Activated CD4-positive, alpha-beta T cell treated with anti-CD3 and anti-CD28 coated beads, Interleukin-10, Interleukin-2, amounts not matched to agents 100 ng/mL and 50 ng/mL, durations not matched to agents 16 hours and 8 hours (primary cell): Measurements from ENCODE around the gene PHF24.
"Not testable (repeated sequence)": the region's sequence is repeated elsewhere in the genome, so short reads cannot be mapped to it uniquely, and the experiment has no call there.

Source experiments
- DNase-seq: peaks from one replicate; pipeline ENCODE4 v3.0.0-alpha.2; 2020

PHF24 gene

GRCh38 chr9:34957492-34958410 lies at the start of gene PHF24:
Gene PHF24 (plus strand): TSS chr9:34958285. CDS start chr9:34971299, 13,014 bp downstream.
- no peak for DNase-seq

GRCh38 chr9:34927061-34927460 lies 31.0 kb upstream of the PHF24 start:
- DNase-seq, result no peak

- DNase-seq, result no peak
Measured at GRCh38 chr9:34928921-34929320, 29.2 kb upstream of the PHF24 start.

- DNase-seq, result peak; percentile 21
Measured at GRCh38 chr9:34929506-34930102, 28.5 kb upstream of the PHF24 start.

GRCh38 chr9:34939989-34940388 lies 18.1 kb upstream of the PHF24 start:
- not testable (repeated sequence) for DNase-seq

- DNase-seq, result no peak
Measured at GRCh38 chr9:34948451-34948850, 9.6 kb upstream of the PHF24 start.

- no peak for DNase-seq
Measured at GRCh38 chr9:34954225-34954624, 3.9 kb upstream of the PHF24 start.

- not testable (repeated sequence) for DNase-seq
Measured at GRCh38 chr9:34956066-34956465, 2.0 kb upstream of the PHF24 start.

GRCh38 chr9:34956648-34957047 lies 1.4 kb upstream of the PHF24 start:
- DNase-seq, result peak; percentile 5

GRCh38 chr9:34958411-34958982 lies 412 bp downstream of the PHF24 start:
- no peak for DNase-seq

GRCh38 chr9:34959461-34959860 lies 1.4 kb downstream of the PHF24 start:
- no peak for DNase-seq

- peak; percentile 39 for DNase-seq
Measured at GRCh38 chr9:34961574-34962490, 3.7 kb downstream of the PHF24 start.

- no peak for DNase-seq
Measured at GRCh38 chr9:34962546-34962945, 4.5 kb downstream of the PHF24 start.

GRCh38 chr9:34963552-34963951 lies 5.5 kb downstream of the PHF24 start:
- no peak for DNase-seq

GRCh38 chr9:34964458-34964857 lies 6.4 kb downstream of the PHF24 start:
- DNase-seq, result no peak

- no peak for DNase-seq
Measured at GRCh38 chr9:34971146-34971811, 13.2 kb downstream of the PHF24 start.

GRCh38 chr9:34974664-34975063 lies 16.6 kb downstream of the PHF24 start:
- no peak for DNase-seq

- no peak for DNase-seq
Measured at GRCh38 chr9:34976441-34976840, 18.4 kb downstream of the PHF24 start.

- DNase-seq, result no peak
Measured at GRCh38 chr9:34976992-34977391, 18.9 kb downstream of the PHF24 start.

GRCh38 chr9:34980181-34980761 lies 22.2 kb downstream of the PHF24 start:
- DNase-seq, result no peak

- no peak for DNase-seq
Measured at GRCh38 chr9:34982361-34982760, 24.3 kb downstream of the PHF24 start.

GRCh38 chr9:34983209-34983608 lies 25.1 kb downstream of the PHF24 start:
- DNase-seq, result no peak
